ENCODE measurements around the gene C5orf46. TPM values are rescaled to one million over a fixed set of nuclear protein-coding genes. Genes with fewer than 3 reads are reported as not detected.

The C5orf46 gene
- total RNA-seq, 2 donors from 2014 or later = 28.6 to 50.6 TPM

DNA sequence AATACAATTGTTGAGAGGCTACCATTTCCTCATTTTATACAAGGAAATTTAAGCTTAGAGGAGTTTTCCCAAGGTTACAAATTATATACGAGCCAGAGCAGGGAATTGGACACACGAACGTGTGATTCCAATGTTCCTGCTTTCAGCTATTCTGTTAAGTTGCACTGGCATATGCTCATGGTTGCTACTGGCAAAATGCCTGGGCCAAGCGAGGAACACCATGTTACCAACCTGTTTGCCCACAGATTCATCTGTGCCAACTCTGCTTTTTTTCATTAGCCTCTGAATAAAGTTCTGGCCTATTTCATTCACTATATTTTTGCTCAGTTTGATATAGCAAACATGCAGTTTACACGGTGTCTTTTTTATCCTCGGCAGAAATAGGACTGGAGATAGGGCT is 5.1 kb upstream of the C5orf46 start:
- peak; percentile 96 for ATAC-seq (ENCODE audit: insufficient number of reproducible peaks, low FRiP score, low read depth)
- Histone ChIP-seq H3K9me3 (no peaks in the 10 kb centered on the region), H3K36me3 (no peaks in the 10 kb centered on the region), H3K4me1 (ENCODE audit: control insufficient read depth in 1 of 2, low read depth in 2 of 2) (peaks cover 14 to 37% of the 10 kb centered on the region in 2 donors), H3K4me3 (no peak overlapping the region), H3K27ac (peak overlapping the region; percentile 79 to 87), H3K27me3 (replicated peaks; ENCODE audit: insufficient read depth) (no peaks in the 10 kb centered on the region)
- TF ChIP-seq, protein P1, sequence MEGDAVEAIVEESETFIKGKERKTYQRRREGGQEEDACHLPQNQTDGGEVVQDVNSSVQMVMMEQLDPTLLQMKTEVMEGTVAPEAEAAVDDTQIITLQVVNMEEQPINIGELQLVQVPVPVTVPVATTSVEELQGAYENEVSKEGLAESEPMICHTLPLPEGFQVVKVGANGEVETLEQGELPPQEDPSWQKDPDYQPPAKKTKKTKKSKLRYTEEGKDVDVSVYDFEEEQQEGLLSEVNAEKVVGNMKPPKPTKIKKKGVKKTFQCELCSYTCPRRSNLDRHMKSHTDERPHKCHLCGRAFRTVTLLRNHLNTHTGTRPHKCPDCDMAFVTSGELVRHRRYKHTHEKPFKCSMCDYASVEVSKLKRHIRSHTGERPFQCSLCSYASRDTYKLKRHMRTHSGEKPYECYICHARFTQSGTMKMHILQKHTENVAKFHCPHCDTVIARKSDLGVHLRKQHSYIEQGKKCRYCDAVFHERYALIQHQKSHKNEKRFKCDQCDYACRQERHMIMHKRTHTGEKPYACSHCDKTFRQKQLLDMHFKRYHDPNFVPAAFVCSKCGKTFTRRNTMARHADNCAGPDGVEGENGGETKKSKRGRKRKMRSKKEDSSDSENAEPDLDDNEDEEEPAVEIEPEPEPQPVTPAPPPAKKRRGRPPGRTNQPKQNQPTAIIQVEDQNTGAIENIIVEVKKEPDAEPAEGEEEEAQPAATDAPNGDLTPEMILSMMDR (IDR thresholded peaks at IDR 0.05) = no peak
- peak; percentile 57 for DNase-seq (ENCODE audit: low spot score)

DNA sequence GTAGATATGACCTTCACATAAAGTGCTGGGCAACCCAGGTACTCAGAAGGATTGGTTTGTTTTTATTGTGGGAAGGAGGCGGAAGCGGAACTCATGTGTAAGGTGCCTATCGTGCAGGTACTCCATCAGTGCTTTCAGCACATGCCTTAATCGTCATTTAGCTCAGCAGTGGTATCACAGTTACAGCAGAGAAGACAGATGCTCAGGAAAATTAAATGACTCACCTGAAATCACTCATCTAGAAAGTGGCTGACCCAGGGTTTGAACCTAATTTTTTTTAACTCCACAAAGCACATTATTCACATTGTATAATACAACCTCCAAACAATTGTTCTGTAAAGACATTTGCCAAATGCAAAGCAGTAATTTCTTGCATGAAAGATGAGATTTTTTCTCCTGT is 2.2 kb downstream of the C5orf46 start:
- TF ChIP-seq, protein P1 (IDR thresholded peaks at IDR 0.05) = no peak
- Histone ChIP-seq H3K4me3 (peak overlapping the region; percentile 25), H3K27ac (peak overlapping the region; percentile 93 to 94), H3K36me3 (no peaks in the 10 kb centered on the region), H3K4me1 (ENCODE audit: control insufficient read depth in 1 of 2, low read depth in 2 of 2) (peaks cover 30 to 56% of the 10 kb centered on the region in 2 donors), H3K9me3 (no peaks in the 10 kb centered on the region), H3K27me3 (replicated peaks; ENCODE audit: insufficient read depth) (no peaks in the 10 kb centered on the region)
- DNase-seq (ENCODE audit: low spot score) (no peak), ATAC-seq (ENCODE audit: insufficient number of reproducible peaks, low FRiP score, low read depth) (no peak)

DNA sequence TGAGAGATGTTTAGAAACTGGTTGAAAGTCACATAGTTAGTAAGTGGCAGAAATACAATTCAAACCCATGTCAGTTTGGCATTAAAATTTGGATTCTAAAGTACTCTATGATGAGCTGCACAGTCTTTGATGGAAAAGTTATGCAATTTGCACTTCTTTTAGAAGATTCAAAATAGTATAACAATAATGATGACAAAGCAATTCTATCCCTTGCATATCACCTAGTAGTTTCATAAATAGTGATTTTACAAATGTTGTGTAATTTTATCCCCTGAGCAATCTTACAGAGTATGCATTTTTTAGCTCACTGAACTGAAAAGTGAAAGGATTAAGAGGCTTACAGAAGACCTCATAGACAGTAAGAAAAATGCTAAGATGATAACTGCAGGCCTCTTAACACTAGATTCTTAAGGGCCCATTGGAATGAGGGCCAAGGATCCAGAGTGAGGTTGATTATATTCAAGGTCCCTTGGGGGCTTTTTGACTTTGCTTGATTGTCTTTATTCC is 3.7 kb downstream of the C5orf46 start:
- peak overlapping the region; percentile 93 to 94 for H3K27ac ChIP-seq
- H3K36me3 ChIP-seq = no peaks in the 10 kb centered on the region
- H3K9me3 ChIP-seq = no peaks in the 10 kb centered on the region
- DNase-seq (ENCODE audit: low spot score) (no peak), ATAC-seq (ENCODE audit: insufficient number of reproducible peaks, low FRiP score, low read depth) (no peak)
- TF ChIP-seq, protein P1 (IDR thresholded peaks at IDR 0.05) = no peak
- H3K27me3 ChIP-seq (replicated peaks; ENCODE audit: insufficient read depth) = no peaks in the 10 kb centered on the region
- H3K4me3 ChIP-seq = no peak overlapping the region
- H3K4me1 ChIP-seq (ENCODE audit: control insufficient read depth in 1 of 2, low read depth in 2 of 2) = peaks cover 35 to 71% of the 10 kb centered on the region in 2 donors

DNA sequence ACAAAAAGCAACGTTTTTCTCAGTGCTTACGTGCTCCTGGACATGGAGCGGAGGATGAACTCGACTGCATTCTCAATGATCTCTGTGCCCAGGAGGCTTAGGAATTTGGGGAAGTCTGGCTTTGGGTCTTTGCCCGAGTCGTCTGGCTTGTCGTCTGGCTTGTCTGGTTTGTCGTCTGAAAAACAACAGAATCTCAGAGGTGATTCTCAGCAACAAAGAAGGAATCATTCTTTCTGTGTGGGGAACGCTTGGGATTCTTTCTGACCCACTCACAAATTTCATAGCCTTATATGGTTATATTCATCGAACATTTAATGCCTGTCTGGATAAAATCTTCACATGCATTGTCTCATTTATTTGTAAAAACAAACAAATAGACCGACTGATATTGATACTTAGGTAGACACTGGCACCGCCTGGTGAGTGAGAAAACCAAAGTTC is 4.7 kb downstream of the C5orf46 start:
- DNase-seq (ENCODE audit: low spot score) = peak; percentile 13
- peak; percentile 26 for ATAC-seq (ENCODE audit: insufficient number of reproducible peaks, low FRiP score, low read depth)

DNA sequence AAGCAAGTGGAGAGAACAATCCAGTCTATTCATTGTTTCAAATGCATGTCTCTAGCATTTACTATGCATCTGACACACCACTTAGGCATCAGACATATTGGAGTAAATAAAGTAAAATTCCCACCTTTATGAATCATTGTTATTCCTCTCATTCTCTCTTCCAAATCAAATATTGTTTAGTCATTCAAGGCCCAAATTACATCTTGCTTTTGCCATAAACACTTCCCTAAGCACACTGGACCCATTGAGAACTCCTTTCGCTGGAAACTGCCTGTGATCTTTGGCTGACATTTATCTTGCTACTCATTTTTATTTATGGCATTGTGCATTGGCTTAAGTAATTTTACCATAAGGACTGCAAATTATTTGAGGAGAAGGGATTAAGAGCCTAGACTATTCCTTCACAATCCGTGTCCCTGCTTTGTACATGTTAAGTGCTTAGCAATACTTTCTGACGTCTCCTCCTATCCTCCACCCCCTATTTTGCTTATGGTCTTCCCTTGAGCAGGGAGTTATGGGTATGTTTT is 7.4 kb downstream of the C5orf46 start:
- Histone ChIP-seq H3K36me3 (no peaks in the 10 kb centered on the region), H3K9me3 (no peaks in the 10 kb centered on the region), H3K4me1 (ENCODE audit: control insufficient read depth in 1 of 2, low read depth in 2 of 2) (peaks cover 35 to 73% of the 10 kb centered on the region in 2 donors), H3K4me3 (no peak overlapping the region), H3K27me3 (replicated peaks; ENCODE audit: insufficient read depth) (no peaks in the 10 kb centered on the region), H3K27ac (peak overlapping the region; percentile 93 to 94)
- DNase-seq (ENCODE audit: low spot score) = no peak
- TF ChIP-seq, protein P1 (IDR thresholded peaks at IDR 0.05) = no peak
- peak; percentile 32 for ATAC-seq (ENCODE audit: insufficient number of reproducible peaks, low FRiP score, low read depth)

More for the DNA sequence above, 4.7 kb downstream of the C5orf46 start:
- TF ChIP-seq, protein P1 (IDR thresholded peaks at IDR 0.05) = no peak
- Histone ChIP-seq H3K36me3 (no peaks in the 10 kb centered on the region), H3K4me3 (no peak overlapping the region), H3K27ac (peak overlapping the region; percentile 93 to 94), H3K27me3 (replicated peaks; ENCODE audit: insufficient read depth) (no peaks in the 10 kb centered on the region), H3K9me3 (no peaks in the 10 kb centered on the region), H3K4me1 (ENCODE audit: control insufficient read depth in 1 of 2, low read depth in 2 of 2) (peaks cover 35 to 77% of the 10 kb centered on the region in 2 donors)
